Subcutaneous abdominal adipose tissue (tissue), 5 donors: ENCODE data around the gene INIP.
"Not testable (repeated sequence)": the region's sequence is repeated elsewhere in the genome, so short reads cannot be mapped to it uniquely, and the experiment has no call there.

Experiments used
- H3K27ac ChIP-seq: one replicate; pipeline ENCODE4 v1.7.0; 2013; ENCODE audit warnings: low read depth, mild to moderate bottlenecking, inconsistent platforms, low read length, moderate library complexity
- H3K27me3 ChIP-seq, 5 donors: one replicate each; pipeline ENCODE4 v1.7.0; 2013; ENCODE audit warnings: low read length in 5 of 5, inconsistent platforms in 1 of 5; ENCODE audit not compliant: control insufficient read depth in 5 of 5, insufficient read depth in 4 of 5
- H3K36me3 ChIP-seq, 5 donors: one replicate each; pipeline ENCODE4 v1.7.0; 2013; ENCODE audit warnings: low read length in 5 of 5; ENCODE audit not compliant: control insufficient read depth in 5 of 5, insufficient read depth in 5 of 5
- H3K4me1 ChIP-seq, 5 donors: one replicate each; pipeline ENCODE4 v1.7.0; 2013; ENCODE audit warnings: low read length in 5 of 5, mild to moderate bottlenecking in 3 of 5, moderate library complexity in 1 of 5; ENCODE audit not compliant: control insufficient read depth in 5 of 5, insufficient read depth in 5 of 5
- H3K4me3 ChIP-seq, 5 donors: one replicate each; pipeline ENCODE4 v1.7.0; 2013; ENCODE audit warnings: low read length in 5 of 5, low read depth in 1 of 5
- H3K9ac ChIP-seq, 5 donors: one replicate each; pipeline ENCODE4 v1.7.0; 2013; ENCODE audit warnings: low read length in 5 of 5, mild to moderate bottlenecking in 4 of 5, moderate library complexity in 3 of 5
- H3K9me3 ChIP-seq, 5 donors: one replicate each; pipeline ENCODE4 v1.7.0; 2013; ENCODE audit warnings: low read length in 5 of 5; ENCODE audit not compliant: control insufficient read depth in 5 of 5
- donor health status: healthy.
- donor health status: healthy.
- donor health status: healthy.
- donor health status: healthy.
- donor health status: healthy.

INIP gene

GRCh38 chr9:112744177-112744576 lies 26.3 kb upstream of the INIP start:
- no peak overlapping the region for H3K27ac ChIP-seq

GRCh38 chr9:112743216-112743836 lies 25.4 kb upstream of the INIP start:
- no peak overlapping the region for H3K9ac ChIP-seq
- H3K27ac ChIP-seq: no peak overlapping the region
- no peaks in the 10 kb centered on the region for H3K36me3 ChIP-seq
- peaks cover 0 to 6% (median 0%) of the 10 kb centered on the region in 5 donors for H3K9me3 ChIP-seq
- no peak overlapping the region for H3K4me3 ChIP-seq
- peaks cover 0 to 2% (median 0%) of the 10 kb centered on the region in 5 donors for H3K27me3 ChIP-seq
- no peaks in the 10 kb centered on the region for H3K4me1 ChIP-seq

More at GRCh38 chr9:112744177-112744576, 26.3 kb upstream of the INIP start:
- peaks cover 0 to under 1% (median 0%) of the 10 kb centered on the region in 5 donors for H3K4me1 ChIP-seq
- H3K36me3 ChIP-seq: no peaks in the 10 kb centered on the region
- no peak overlapping the region for H3K4me3 ChIP-seq
- peaks cover 0 to 2% (median 0%) of the 10 kb centered on the region in 5 donors for H3K27me3 ChIP-seq
- peaks cover 0 to 6% (median 0%) of the 10 kb centered on the region in 5 donors for H3K9me3 ChIP-seq
- no peak overlapping the region for H3K9ac ChIP-seq

GRCh38 chr9:112734892-112735291 lies 17.0 kb upstream of the INIP start:
- H3K36me3 ChIP-seq: no peaks in the 10 kb centered on the region
- no peak overlapping the region for H3K9ac ChIP-seq
- H3K4me3 ChIP-seq: no peak overlapping the region
- no peak overlapping the region for H3K27ac ChIP-seq
- no peaks in the 10 kb centered on the region for H3K4me1 ChIP-seq
- H3K27me3 ChIP-seq: no peaks in the 10 kb centered on the region
- no peaks in the 10 kb centered on the region for H3K9me3 ChIP-seq

- Histone ChIP-seq H3K27me3 (no peaks in the 10 kb centered on the region), H3K4me1 (peaks cover 0 to 4% (median 2%) of the 10 kb centered on the region in 5 donors), H3K36me3 (no peaks in the 10 kb centered on the region), H3K4me3 (no peak overlapping the region), H3K9me3 (no peaks in the 10 kb centered on the region), H3K27ac (no peak overlapping the region), H3K9ac (no peak overlapping the region)
These were observed 14.1 kb upstream of the INIP start for GRCh38 chr9:112731971-112732370.

- no peak overlapping the region for H3K27ac ChIP-seq
- no peaks in the 10 kb centered on the region for H3K9me3 ChIP-seq
- no peak overlapping the region for H3K9ac ChIP-seq
- no peaks in the 10 kb centered on the region for H3K27me3 ChIP-seq
- H3K36me3 ChIP-seq: no peaks in the 10 kb centered on the region
- no peak overlapping the region for H3K4me3 ChIP-seq
- H3K4me1 ChIP-seq: peaks cover 0 to 13% (median 5%) of the 10 kb centered on the region in 5 donors
These were observed 10.5 kb upstream of the INIP start for GRCh38 chr9:112728401-112728800.

GRCh38 chr9:112726428-112726827 lies 8.5 kb upstream of the INIP start:
- H3K36me3 ChIP-seq: no peaks in the 10 kb centered on the region
- H3K4me1 ChIP-seq: peaks cover 0 to 13% (median 5%) of the 10 kb centered on the region in 5 donors
- H3K4me3 ChIP-seq: no peak overlapping the region
- no peaks in the 10 kb centered on the region for H3K9me3 ChIP-seq
- H3K27me3 ChIP-seq: no peaks in the 10 kb centered on the region
- no peak overlapping the region for H3K9ac ChIP-seq
- H3K27ac ChIP-seq: peak overlapping the region; percentile 30

GRCh38 chr9:112725961-112726360 lies 8.0 kb upstream of the INIP start:
- Histone ChIP-seq H3K9ac (peak overlapping the region in 1 of 5 donors; percentile 17), H3K36me3 (no peaks in the 10 kb centered on the region), H3K27ac (no peak overlapping the region), H3K9me3 (no peaks in the 10 kb centered on the region), H3K27me3 (no peaks in the 10 kb centered on the region), H3K4me3 (no peak overlapping the region), H3K4me1 (peaks cover 0 to 13% (median 5%) of the 10 kb centered on the region in 5 donors)

- not testable (repeated sequence) for H3K9me3 ChIP-seq, H3K4me3 ChIP-seq
These were observed 4.8 kb upstream of the INIP start for GRCh38 chr9:112722749-112723148.

GRCh38 chr9:112720113-112720780 lies 2.3 kb upstream of the INIP start:
- H3K27me3 ChIP-seq: no peaks in the 10 kb centered on the region

More at GRCh38 chr9:112722749-112723148, 4.8 kb upstream of the INIP start:
- H3K36me3 ChIP-seq, H3K27me3 ChIP-seq, H3K9ac ChIP-seq, H3K27ac ChIP-seq: not testable (repeated sequence)
- peaks cover 0 to 22% (median 8%) of the 10 kb centered on the region in 5 donors for H3K4me1 ChIP-seq

GRCh38 chr9:112719696-112720095 lies 1.8 kb upstream of the INIP start:
- H3K9ac ChIP-seq: peak overlapping the region in 1 of 5 donors; percentile 44
- H3K9me3 ChIP-seq: no peaks in the 10 kb centered on the region
- H3K4me3 ChIP-seq: no peak overlapping the region
- H3K27ac ChIP-seq: peak overlapping the region; percentile 83
- no peaks in the 10 kb centered on the region for H3K27me3 ChIP-seq
- peaks cover 0 to 2% (median 0%) of the 10 kb centered on the region in 5 donors for H3K36me3 ChIP-seq
- H3K4me1 ChIP-seq: peaks cover 3 to 25% (median 11%) of the 10 kb centered on the region in 5 donors

More at GRCh38 chr9:112720113-112720780, 2.3 kb upstream of the INIP start:
- no peak overlapping the region for H3K9ac ChIP-seq
- H3K36me3 ChIP-seq: no peaks in the 10 kb centered on the region
- H3K27ac ChIP-seq: peak overlapping the region; percentile 83
- H3K4me1 ChIP-seq: peaks cover 3 to 25% (median 11%) of the 10 kb centered on the region in 5 donors
- no peaks in the 10 kb centered on the region for H3K9me3 ChIP-seq
- no peak overlapping the region for H3K4me3 ChIP-seq
